Measurements from ENCODE around the gene SST.

The SST gene

GRCh38 chr3:187626581-187626980 lies 43.6 kb downstream of the SST start:
- DNase-seq = no peak

GRCh38 chr3:187624588-187624987 lies 45.6 kb downstream of the SST start:
- DNase-seq = no peak

- DNase-seq = no peak
Observed at GRCh38 chr3:187623285-187623814, 46.8 kb downstream of the SST start.

- no peak for DNase-seq
Observed at GRCh38 chr3:187621881-187622280, 48.3 kb downstream of the SST start.

GRCh38 chr3:187619461-187619860 lies 50.7 kb downstream of the SST start:
- no peak for DNase-seq
